Measurements from ENCODE around the gene TBCD.

Gene TBCD

DNA sequence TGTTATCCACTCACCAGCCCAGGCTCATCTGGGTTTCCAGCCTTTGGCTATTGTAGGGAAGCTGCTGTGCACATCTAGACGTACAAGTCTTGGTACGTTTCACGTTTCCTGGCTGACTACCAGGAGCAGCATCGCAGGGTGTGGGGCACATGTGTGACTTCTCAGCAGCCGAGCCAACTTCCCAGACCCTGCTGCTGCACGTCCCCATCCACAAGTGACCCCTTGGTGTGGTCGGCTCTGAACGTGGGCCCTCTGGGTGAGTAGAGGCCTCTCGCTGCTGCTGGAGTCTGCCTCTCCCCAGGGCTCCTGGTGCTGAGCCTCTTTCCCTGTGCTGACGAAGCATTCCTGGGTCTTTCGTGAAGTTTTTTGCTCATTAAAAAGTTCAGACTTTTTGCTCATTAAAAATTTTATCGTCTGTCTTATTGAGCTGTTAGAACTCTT is 158.2 kb downstream of the TBCD start:
- TF ChIP-seq, protein P1, sequence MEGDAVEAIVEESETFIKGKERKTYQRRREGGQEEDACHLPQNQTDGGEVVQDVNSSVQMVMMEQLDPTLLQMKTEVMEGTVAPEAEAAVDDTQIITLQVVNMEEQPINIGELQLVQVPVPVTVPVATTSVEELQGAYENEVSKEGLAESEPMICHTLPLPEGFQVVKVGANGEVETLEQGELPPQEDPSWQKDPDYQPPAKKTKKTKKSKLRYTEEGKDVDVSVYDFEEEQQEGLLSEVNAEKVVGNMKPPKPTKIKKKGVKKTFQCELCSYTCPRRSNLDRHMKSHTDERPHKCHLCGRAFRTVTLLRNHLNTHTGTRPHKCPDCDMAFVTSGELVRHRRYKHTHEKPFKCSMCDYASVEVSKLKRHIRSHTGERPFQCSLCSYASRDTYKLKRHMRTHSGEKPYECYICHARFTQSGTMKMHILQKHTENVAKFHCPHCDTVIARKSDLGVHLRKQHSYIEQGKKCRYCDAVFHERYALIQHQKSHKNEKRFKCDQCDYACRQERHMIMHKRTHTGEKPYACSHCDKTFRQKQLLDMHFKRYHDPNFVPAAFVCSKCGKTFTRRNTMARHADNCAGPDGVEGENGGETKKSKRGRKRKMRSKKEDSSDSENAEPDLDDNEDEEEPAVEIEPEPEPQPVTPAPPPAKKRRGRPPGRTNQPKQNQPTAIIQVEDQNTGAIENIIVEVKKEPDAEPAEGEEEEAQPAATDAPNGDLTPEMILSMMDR (IDR thresholded peaks at IDR 0.05; ENCODE audit: low read depth, low read length) = no peak
- H3K4me3 ChIP-seq (replicated peaks in 1 of 2; ENCODE audit: low read depth in 2 of 2, low read length in 2 of 2) = no peak overlapping the region
- DNase-seq (ENCODE audit: low read depth in 2 of 2) = no peak

DNA sequence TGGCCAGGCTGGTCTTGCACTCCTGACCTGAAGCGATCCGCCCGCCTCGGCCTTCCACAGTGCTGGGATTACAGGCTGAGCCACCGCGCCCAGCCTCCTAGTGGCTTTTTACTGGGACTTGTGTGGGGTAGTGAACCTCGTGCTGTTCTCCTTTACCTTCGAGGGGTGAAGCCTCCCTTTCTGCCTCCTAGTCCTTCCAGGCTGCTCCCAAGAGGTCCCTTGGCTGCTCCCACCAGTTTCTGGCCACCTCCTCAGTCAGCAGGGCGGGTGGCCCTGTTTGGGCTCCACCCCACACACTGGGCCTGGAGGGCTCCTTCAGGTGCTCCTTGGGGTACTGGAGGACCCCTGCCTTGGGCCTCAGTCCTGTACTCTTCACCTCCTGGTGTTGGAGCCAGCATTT is 158.9 kb downstream of the TBCD start:
- TF ChIP-seq, protein P1 (IDR thresholded peaks at IDR 0.05; ENCODE audit: low read depth, low read length) = no peak
- H3K4me3 ChIP-seq (replicated peaks in 1 of 2; ENCODE audit: low read depth in 2 of 2, low read length in 2 of 2) = no peak overlapping the region
- no peak for DNase-seq (ENCODE audit: low read depth in 2 of 2)

DNA sequence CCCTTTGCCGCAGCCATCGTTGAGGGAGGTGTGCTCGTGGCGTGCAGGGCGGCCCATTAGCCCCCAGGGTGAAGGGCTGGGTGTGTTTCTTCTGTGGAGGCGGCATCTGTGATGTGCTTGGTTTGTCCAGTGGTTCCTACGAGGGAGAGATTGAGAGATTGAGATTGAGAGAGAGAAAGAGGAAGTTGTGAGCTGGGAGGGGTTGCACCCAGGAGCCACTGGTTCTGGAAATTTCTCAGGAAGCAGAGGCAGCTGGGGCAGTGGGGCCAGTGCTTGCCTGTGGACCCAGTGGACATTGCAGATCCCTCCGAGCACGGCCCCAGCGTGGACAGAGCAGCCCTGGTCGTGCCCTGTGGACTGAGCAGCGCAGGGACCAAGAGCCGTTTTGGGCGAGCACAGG is 160.0 kb downstream of the TBCD start:
- DNase-seq (ENCODE audit: low read depth in 2 of 2) = no peak
- H3K4me3 ChIP-seq (replicated peaks in 1 of 2; ENCODE audit: low read depth in 2 of 2, low read length in 2 of 2) = no peak overlapping the region
- TF ChIP-seq, protein P1 (IDR thresholded peaks at IDR 0.05; ENCODE audit: low read depth, low read length) = no peak

DNA sequence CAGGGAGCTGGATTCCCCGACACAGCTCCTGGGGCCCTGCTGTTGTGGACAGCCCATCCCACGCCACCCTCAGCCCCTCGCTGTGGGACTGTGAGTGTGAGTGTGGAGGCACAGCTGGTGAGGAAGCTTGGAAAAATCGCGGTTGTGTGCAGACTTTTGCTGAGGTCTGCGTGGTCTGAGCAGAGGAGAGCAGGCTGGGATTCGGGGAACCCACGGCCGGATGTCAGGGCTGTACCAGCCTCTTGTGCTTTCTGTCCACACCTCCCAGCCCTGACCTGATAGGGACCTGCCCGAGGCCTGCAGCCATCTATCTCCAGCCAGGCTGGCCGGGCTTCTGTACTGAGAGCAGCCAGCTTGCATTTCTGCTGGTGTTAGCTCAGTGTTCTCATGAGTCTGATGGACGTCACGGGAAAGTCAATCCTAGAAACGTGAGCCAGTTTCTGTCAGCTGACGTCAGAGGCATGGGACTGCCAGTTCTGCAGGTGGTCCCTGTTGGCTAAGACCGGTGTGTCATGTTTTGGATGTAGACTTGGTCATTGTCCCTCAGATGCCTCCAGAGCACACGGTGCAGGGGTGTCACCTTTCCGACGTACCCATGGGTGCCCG is 160.7 kb downstream of the TBCD start:
- no peak for DNase-seq (ENCODE audit: low read depth in 2 of 2)
- TF ChIP-seq, protein P1 (IDR thresholded peaks at IDR 0.05; ENCODE audit: low read depth, low read length) = no peak
- no peak overlapping the region for H3K4me3 ChIP-seq (replicated peaks in 1 of 2; ENCODE audit: low read depth in 2 of 2, low read length in 2 of 2)

DNA sequence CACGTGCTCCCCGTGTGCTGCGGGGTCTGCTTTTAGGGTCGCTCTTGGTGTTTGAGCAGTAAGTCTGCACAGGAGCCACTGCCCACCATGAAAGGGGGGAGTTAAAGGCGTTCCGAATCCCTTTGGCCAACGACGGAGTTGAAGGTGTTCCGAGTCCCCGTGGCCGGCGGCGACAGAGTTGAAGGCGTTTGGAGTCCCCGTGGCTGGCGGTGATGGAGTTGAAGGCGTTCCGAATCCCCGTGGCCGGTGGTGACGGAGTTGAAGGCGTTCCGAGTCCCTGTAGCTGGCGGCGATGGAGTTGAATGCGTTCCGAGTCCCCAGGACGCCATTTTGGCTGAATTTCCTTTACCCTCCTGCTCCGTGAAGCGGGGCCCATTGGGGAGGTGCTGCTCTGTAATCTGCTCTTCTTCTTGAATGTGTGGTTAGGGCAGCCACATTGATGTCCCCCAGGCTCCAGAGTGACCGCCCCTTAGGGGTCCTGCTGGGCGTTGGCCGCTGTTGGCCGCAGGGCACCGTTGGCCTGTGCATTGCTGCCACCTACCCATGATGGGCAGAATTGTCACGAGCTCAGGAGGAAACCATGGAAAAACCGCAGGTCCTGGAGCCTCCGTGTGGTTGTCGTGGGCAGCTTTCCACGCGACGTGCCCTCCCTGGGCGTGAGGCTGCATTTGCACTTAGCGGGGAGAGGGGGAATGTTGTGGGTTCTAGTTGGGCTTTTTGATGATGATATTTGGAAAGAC is 161.6 kb downstream of the TBCD start:
- TF ChIP-seq, protein P1 (IDR thresholded peaks at IDR 0.05; ENCODE audit: low read depth, low read length) = no peak
- DNase-seq (ENCODE audit: low read depth in 2 of 2) = no peak
- H3K4me3 ChIP-seq (replicated peaks in 1 of 2; ENCODE audit: low read depth in 2 of 2, low read length in 2 of 2) = no peak overlapping the region

DNA sequence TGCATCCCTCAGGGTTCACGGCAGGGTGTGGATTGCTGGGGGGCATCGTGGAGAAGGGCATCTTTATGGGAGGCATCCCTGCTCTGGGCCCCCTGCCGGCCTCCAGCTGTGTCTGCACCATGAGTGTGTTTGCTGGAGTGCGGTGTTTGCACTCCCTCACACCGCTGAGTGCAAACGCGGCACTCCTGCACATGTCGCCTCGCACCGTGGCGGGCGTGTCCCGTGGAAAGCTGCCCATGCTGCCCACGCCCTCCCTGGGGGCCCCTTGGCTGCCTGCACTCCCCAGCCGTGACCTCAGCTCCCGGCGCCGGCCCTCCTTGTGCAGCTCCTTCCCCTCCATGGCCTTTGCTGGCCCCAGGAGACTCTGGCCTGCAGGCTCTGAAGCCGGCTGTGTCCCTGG is 162.5 kb downstream of the TBCD start:
- no peak overlapping the region for H3K4me3 ChIP-seq (replicated peaks in 1 of 2; ENCODE audit: low read depth in 2 of 2, low read length in 2 of 2)
- TF ChIP-seq, protein P1 (IDR thresholded peaks at IDR 0.05; ENCODE audit: low read depth, low read length) = peak; percentile 59
- DNase-seq (ENCODE audit: low read depth in 2 of 2) = peak; percentile 16 to 23

Measured in cardiac fibroblast (primary cell).